Activated T-helper 17 cell treated with anti-CD3 and anti-CD28 coated beads, Interleukin-2, amount 50 U/mL, for 72 hours (primary cell): ENCODE data around the gene ALK. TPM values are rescaled to one million over a fixed set of nuclear protein-coding genes. Genes with fewer than 3 reads are reported as not detected.

Experiments used
- ATAC-seq: fragments of 150-1000 bp; cut with Tn5 transposase; replicated peaks from 2 replicates; pipeline ENCODE4 v1.10.0; 2021; ENCODE audit warnings: mild to moderate bottlenecking, moderate library complexity
- H3K27ac Mint-ChIP-seq: one replicate; pipeline ENCODE4 v1.8.0; 2022; ENCODE audit warnings: mixed read lengths
- H3K27me3 Mint-ChIP-seq: one replicate; pipeline ENCODE4 v1.8.0; 2022; ENCODE audit warnings: mixed read lengths
- H3K36me3 Mint-ChIP-seq: one replicate; pipeline ENCODE4 v1.8.0; 2022; ENCODE audit warnings: low read depth, mild to moderate bottlenecking, mixed read lengths
- H3K4me1 Mint-ChIP-seq: one replicate; pipeline ENCODE4 v1.8.0; 2022; ENCODE audit warnings: mixed read lengths
- H3K4me3 Mint-ChIP-seq: one replicate; pipeline ENCODE4 v1.8.0; 2022; ENCODE audit warnings: mild to moderate bottlenecking, mixed read lengths
- H3K9me3 Mint-ChIP-seq: one replicate; pipeline ENCODE4 v1.8.0; 2022; ENCODE audit warnings: mixed read lengths
- total RNA-seq, 2 donors: library from RNA; stranded (reverse); gene quantifications; one replicate each; pipeline ENCODE4 v1.2.3, GENCODE V29; 2022

The ALK gene
- total RNA-seq, 2 donors from 2014 or later = not detected

- H3K27ac Mint-ChIP-seq = no peak overlapping the region
- H3K27me3 Mint-ChIP-seq = peaks cover 16% of the 10 kb centered on the region
- H3K36me3 Mint-ChIP-seq = no peaks in the 10 kb centered on the region
- no peak for ATAC-seq
- H3K4me1 Mint-ChIP-seq = no peaks in the 10 kb centered on the region
- H3K4me3 Mint-ChIP-seq = no peak overlapping the region
- H3K9me3 Mint-ChIP-seq = no peaks in the 10 kb centered on the region
Observed at GRCh38 chr2:29323301-29323700, 598.1 kb downstream of the ALK start.

DNA sequence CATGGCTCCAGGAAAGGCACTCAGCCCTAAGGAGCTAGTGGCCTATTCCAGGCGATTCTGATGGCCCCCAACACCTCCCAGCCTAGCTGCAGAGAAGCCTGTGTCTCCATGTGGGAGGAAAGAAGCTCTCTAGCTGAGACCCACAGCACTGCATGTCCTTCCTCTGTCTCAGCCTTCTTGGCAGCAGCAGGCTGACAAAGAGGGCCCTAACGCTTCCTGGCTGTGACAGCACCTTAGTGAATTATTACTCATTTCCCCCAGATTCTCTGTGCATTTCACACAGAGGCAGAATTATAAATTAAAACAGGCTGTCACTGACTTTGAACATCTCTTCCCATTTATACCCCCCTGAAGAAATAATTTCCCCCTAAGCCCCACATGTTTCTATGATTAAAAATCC lies 599.4 kb downstream of the ALK start:
- no peaks in the 10 kb centered on the region for H3K36me3 Mint-ChIP-seq
- no peak overlapping the region for H3K4me3 Mint-ChIP-seq
- ATAC-seq = peak; percentile 38
- no peaks in the 10 kb centered on the region for H3K9me3 Mint-ChIP-seq
- no peaks in the 10 kb centered on the region for H3K4me1 Mint-ChIP-seq
- no peak overlapping the region for H3K27ac Mint-ChIP-seq
- H3K27me3 Mint-ChIP-seq = peaks cover 16% of the 10 kb centered on the region

GRCh38 chr2:29317801-29318485 lies 603.4 kb downstream of the ALK start:
- peaks cover 15% of the 10 kb centered on the region for H3K4me1 Mint-ChIP-seq
- no peak overlapping the region for H3K27ac Mint-ChIP-seq
- ATAC-seq = no peak
- H3K9me3 Mint-ChIP-seq = no peaks in the 10 kb centered on the region
- no peaks in the 10 kb centered on the region for H3K36me3 Mint-ChIP-seq
- H3K27me3 Mint-ChIP-seq = peaks cover 22% of the 10 kb centered on the region
- H3K4me3 Mint-ChIP-seq = no peak overlapping the region

GRCh38 chr2:29317077-29317517 lies 604.3 kb downstream of the ALK start:
- peak; percentile 19 for ATAC-seq
- no peak overlapping the region for H3K4me3 Mint-ChIP-seq
- peaks cover 15% of the 10 kb centered on the region for H3K4me1 Mint-ChIP-seq
- H3K9me3 Mint-ChIP-seq = no peaks in the 10 kb centered on the region
- peaks cover 22% of the 10 kb centered on the region for H3K27me3 Mint-ChIP-seq
- H3K36me3 Mint-ChIP-seq = no peaks in the 10 kb centered on the region
- H3K27ac Mint-ChIP-seq = no peak overlapping the region

DNA sequence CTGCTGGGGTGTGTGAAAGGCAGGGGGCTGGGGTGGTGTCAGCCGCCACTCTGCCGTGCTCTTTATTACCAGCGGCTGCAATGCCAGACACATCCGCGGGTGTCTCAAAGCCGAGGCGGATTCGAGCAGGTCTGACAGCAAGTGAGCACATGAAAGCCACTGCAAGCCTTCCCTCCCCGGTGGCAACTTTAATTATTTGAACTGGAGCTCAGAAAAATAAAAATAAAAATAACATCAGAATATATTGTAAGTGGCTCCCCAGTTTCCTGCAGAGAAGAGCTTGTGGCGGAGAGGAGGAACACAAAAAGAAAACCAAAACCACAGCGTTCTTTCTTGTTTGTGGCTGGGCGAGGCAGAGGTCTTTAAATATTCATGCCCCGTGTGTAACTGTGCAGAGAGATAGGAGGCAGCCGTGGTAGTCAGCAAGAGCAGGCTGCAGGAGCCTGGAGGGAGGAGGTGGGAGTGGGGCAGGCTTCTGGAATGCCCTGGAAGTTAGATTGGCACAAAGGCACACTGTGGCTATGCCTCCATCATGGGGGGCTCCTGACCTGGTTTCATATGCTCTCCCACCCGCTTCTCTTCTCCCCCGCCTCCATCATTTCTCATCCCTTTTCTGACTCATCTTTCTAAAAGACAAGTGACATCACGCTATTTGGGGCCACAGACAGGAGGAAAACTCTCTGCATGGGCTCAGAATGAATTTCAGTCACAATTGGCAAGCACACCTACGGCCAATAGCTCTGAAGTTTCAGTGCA lies 606.4 kb downstream of the ALK start:
- Mint-ChIP-seq H3K4me1 (peaks cover 15% of the 10 kb centered on the region), H3K27me3 (peaks cover 18% of the 10 kb centered on the region), H3K9me3 (no peaks in the 10 kb centered on the region), H3K36me3 (no peaks in the 10 kb centered on the region), H3K4me3 (peak overlapping the region; percentile 71), H3K27ac (peak overlapping the region; percentile 82)
- ATAC-seq = peak; percentile 86

- peaks cover 17% of the 10 kb centered on the region for H3K27me3 Mint-ChIP-seq
Observed at GRCh38 chr2:29311458-29311857, 609.9 kb downstream of the ALK start.

DNA sequence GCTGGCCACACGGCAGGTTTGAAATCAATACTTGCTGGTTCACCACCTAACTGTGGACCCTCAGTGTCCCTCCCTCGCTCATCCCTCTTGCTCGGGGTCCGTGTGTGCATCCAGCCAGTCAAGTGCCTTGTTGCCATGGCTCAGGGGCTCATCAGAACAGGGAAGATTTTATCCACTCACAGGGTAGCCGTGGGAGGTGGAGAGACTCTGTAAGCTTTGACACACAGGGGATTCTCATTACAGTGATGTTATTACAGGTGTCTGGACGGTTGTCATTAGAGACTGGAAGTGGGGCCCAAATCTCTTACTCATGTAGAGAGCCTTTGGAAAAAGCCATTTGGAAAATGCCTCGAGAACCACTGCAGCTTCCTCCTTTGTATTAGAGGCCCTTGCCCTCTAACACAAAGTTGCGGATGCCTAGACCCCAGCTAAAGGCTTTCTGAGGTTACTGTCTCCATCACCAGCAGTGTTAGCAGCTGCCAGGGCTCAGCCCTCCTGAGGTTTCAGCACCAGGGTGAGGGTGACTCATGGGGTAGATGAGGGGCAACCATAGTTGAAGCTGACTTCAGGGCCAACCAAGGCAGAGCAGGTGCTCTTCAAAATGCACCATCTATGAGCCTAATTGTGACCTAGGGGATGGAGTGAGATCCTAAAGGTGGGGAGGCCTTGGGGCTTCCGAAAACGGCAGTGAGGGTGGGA lies 610.6 kb downstream of the ALK start:
- Mint-ChIP-seq H3K27me3 (peaks cover 20% of the 10 kb centered on the region), H3K27ac (no peak overlapping the region), H3K4me1 (peaks cover 15% of the 10 kb centered on the region), H3K9me3 (no peaks in the 10 kb centered on the region), H3K4me3 (no peak overlapping the region), H3K36me3 (no peaks in the 10 kb centered on the region)
- no peak for ATAC-seq

More at GRCh38 chr2:29311458-29311857, 609.9 kb downstream of the ALK start:
- Mint-ChIP-seq H3K4me1 (peaks cover 15% of the 10 kb centered on the region), H3K9me3 (no peaks in the 10 kb centered on the region), H3K36me3 (no peaks in the 10 kb centered on the region), H3K27ac (no peak overlapping the region), H3K4me3 (no peak overlapping the region)
- no peak for ATAC-seq

GRCh38 chr2:29309090-29310029 lies 612.0 kb downstream of the ALK start:
- H3K36me3 Mint-ChIP-seq = no peaks in the 10 kb centered on the region
- H3K4me1 Mint-ChIP-seq = peaks cover 3% of the 10 kb centered on the region
- H3K27ac Mint-ChIP-seq = no peak overlapping the region
- H3K4me3 Mint-ChIP-seq = no peak overlapping the region
- H3K27me3 Mint-ChIP-seq = peaks cover 23% of the 10 kb centered on the region
- peak; percentile 79 for ATAC-seq
- no peaks in the 10 kb centered on the region for H3K9me3 Mint-ChIP-seq

GRCh38 chr2:29308366-29308765 lies 613.0 kb downstream of the ALK start:
- Mint-ChIP-seq H3K9me3 (no peaks in the 10 kb centered on the region), H3K27ac (no peak overlapping the region), H3K4me1 (no peaks in the 10 kb centered on the region), H3K4me3 (no peak overlapping the region), H3K36me3 (no peaks in the 10 kb centered on the region), H3K27me3 (peaks cover 18% of the 10 kb centered on the region)
- no peak for ATAC-seq

- Mint-ChIP-seq H3K4me3 (no peak overlapping the region), H3K27me3 (peaks cover 17% of the 10 kb centered on the region), H3K36me3 (no peaks in the 10 kb centered on the region), H3K9me3 (no peaks in the 10 kb centered on the region), H3K27ac (no peak overlapping the region), H3K4me1 (no peaks in the 10 kb centered on the region)
- ATAC-seq = no peak
Observed at GRCh38 chr2:29307519-29307918, 613.9 kb downstream of the ALK start.

DNA sequence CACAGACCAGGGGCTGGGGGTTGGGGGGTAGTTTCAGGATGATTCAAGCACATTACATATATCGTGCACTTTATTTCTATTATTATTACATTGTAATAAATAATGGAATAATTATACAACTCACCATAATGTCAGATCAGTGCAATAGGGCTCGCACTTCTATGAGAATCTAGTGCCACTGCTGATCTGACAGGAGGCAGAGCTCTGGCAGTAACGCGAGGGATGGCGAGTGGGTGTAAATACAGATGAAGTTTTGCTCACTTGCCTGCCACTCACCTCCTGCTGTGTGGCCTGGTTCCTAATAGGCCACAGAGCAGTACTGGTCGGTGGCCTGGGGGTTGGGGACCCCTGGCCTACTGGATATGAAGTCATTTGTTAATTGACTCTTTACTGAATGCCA lies 615.6 kb downstream of the ALK start:
- Mint-ChIP-seq H3K36me3 (no peaks in the 10 kb centered on the region), H3K4me3 (no peak overlapping the region), H3K9me3 (peaks cover 4% of the 10 kb centered on the region), H3K27me3 (peaks cover 23% of the 10 kb centered on the region), H3K27ac (no peak overlapping the region), H3K4me1 (no peaks in the 10 kb centered on the region)
- no peak for ATAC-seq

- no peak overlapping the region for H3K4me3 Mint-ChIP-seq
- no peaks in the 10 kb centered on the region for H3K36me3 Mint-ChIP-seq
- ATAC-seq = peak; percentile 31
- peaks cover 4% of the 10 kb centered on the region for H3K9me3 Mint-ChIP-seq
- H3K27me3 Mint-ChIP-seq = peaks cover 29% of the 10 kb centered on the region
- no peak overlapping the region for H3K27ac Mint-ChIP-seq
- no peaks in the 10 kb centered on the region for H3K4me1 Mint-ChIP-seq
Observed at GRCh38 chr2:29304399-29305060, 616.9 kb downstream of the ALK start.

DNA sequence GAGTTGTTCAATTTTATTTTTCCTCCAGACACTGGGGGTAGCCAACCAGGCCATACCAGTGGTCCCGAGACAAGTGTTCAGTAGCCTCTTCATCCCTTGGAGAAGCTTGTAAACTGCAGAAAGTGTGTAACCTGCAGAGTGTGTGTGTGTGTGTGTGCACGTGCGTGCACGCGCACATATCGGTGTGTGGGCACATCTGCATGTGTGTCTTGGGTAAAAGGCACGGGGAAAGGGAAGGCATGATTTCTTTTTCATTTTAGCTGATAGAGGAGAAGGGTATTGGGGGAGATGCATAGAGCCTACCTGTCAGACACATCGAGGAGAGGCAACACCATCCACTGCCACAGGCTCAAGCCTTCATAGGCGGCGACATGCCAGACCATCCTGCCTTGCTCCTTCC lies 624.8 kb downstream of the ALK start:
- Mint-ChIP-seq H3K27ac (no peak overlapping the region), H3K27me3 (peaks cover 50% of the 10 kb centered on the region), H3K9me3 (no peaks in the 10 kb centered on the region), H3K36me3 (no peaks in the 10 kb centered on the region), H3K4me3 (no peak overlapping the region), H3K4me1 (no peaks in the 10 kb centered on the region)
- ATAC-seq = no peak
